Measurements from ENCODE around the gene SLC16A6.

DNA sequence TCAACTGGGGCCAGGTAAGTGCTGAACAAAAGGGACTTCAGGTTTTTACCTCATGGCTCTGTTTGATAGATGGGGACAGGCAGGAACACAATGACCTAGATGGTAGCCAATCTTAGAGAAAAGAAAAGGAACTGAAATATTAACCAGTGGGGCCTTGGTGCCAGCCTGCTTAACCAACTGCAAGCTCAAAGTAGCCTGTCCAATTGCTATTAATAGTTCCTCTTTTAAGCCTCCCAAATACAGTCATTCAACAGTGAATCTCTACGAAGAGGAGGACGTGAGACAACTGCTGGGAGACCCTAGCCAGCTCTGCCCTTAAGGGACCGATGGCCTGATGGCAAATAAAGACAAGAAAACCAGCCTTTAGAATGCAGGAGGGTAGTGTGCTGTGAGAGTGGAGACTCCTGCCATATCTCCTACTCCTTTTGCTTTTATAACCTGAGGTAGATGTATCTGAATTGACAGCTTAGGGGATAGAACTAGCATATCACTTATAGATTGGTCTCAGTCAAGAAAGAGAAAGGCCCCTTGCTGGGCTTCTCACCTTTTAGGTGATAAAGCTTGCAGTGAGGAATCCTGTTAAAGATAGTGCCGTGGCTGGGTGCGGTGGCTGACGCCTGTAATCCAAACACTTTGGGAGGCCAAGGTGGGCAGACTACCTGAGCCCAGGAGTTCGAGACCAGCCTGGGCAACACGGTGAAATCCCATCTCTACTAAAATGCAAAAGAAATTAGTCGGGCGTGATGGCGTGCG is 28.7 kb upstream of the SLC16A6 start:
- no peak for TF ChIP-seq EP300 (IDR thresholded peaks at IDR 0.05)
- TF ChIP-seq POLR2A (IDR thresholded peaks at IDR 0.05): no peak
- TF ChIP-seq, protein P1, sequence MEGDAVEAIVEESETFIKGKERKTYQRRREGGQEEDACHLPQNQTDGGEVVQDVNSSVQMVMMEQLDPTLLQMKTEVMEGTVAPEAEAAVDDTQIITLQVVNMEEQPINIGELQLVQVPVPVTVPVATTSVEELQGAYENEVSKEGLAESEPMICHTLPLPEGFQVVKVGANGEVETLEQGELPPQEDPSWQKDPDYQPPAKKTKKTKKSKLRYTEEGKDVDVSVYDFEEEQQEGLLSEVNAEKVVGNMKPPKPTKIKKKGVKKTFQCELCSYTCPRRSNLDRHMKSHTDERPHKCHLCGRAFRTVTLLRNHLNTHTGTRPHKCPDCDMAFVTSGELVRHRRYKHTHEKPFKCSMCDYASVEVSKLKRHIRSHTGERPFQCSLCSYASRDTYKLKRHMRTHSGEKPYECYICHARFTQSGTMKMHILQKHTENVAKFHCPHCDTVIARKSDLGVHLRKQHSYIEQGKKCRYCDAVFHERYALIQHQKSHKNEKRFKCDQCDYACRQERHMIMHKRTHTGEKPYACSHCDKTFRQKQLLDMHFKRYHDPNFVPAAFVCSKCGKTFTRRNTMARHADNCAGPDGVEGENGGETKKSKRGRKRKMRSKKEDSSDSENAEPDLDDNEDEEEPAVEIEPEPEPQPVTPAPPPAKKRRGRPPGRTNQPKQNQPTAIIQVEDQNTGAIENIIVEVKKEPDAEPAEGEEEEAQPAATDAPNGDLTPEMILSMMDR (IDR thresholded peaks at IDR 0.05): no peak

Measured in suprapubic skin (tissue), 3 donors.